OCI-LY7 (cell line): ENCODE data around the gene BRIP1.

Experiments used
- CTCF ChIP-seq: fragments of 200-600 bp; sonication (generic); conservative IDR thresholded peaks from 2 replicates; pipeline ENCODE4 v1.5.1; 2014; ENCODE audit warnings: mild to moderate bottlenecking, antibody characterized with exemption, low read length, moderate library complexity, mixed read lengths
- EZH2phosphoT487 ChIP-seq: fragments of 200-600 bp; sonication (generic); IDR thresholded peaks from 2 replicates; pipeline ENCODE4 v1.6.1; 2018; ENCODE audit warnings: low read depth, borderline replicate concordance, mild to moderate bottlenecking, mixed run types, antibody characterized with exemption, low read length, moderate library complexity, mixed read lengths

GRCh38 chr17:61699694-61700093 is 163.6 kb downstream of the BRIP1 start:
- TF ChIP-seq CTCF (no peak), EZH2phosphoT487 (no peak)
